Measurements from ENCODE around the gene CCDC85C. TPM values are rescaled to one million over a fixed set of nuclear protein-coding genes. Genes with fewer than 3 reads are reported as not detected.

Gene CCDC85C
- total RNA-seq, 1 experiment from 2014 or later = 33.2 TPM

- H4K20me1 ChIP-seq (ENCODE audit: control insufficient read depth, insufficient read depth, insufficient read length) = no peaks in the 10 kb centered on the region
- no peaks in the 10 kb centered on the region for H3K4me1 Mint-ChIP-seq
Measured at GRCh38 chr14:99454246-99454645, 149.8 kb downstream of the CCDC85C start.

More at GRCh38 chr14:99454246-99454645, 149.8 kb downstream of the CCDC85C start:
- Histone ChIP-seq H2BK5ac (ENCODE audit: insufficient read length, low read length) (no peak overlapping the region), H4K5ac (ENCODE audit: insufficient read length, low read depth, low read length) (no peak overlapping the region), H3K18ac (ENCODE audit: insufficient read length, low read depth, low read length) (no peak overlapping the region), H2AK5ac (ENCODE audit: insufficient read length, low read length) (no peak overlapping the region), H4K8ac (replicated peaks; ENCODE audit: insufficient read length, low read depth, low read length) (no peak overlapping the region), H3K4me2 (ENCODE audit: insufficient read depth, insufficient read length, low read length) (no peak overlapping the region), H2BK12ac (ENCODE audit: insufficient read length, low read depth, low read length) (no peak overlapping the region), H3K4ac (ENCODE audit: low read depth, low read length) (no peak overlapping the region), H2BK20ac (ENCODE audit: low read depth, low read length, poor library complexity, severe bottlenecking) (no peak overlapping the region), H3K56ac (ENCODE audit: insufficient read length, low read depth, low read length) (no peak overlapping the region), H3K27me3 (ENCODE audit: insufficient read depth, low read length) (no peaks in the 10 kb centered on the region), H3K9me3 (ENCODE audit: control insufficient read depth, low read depth, low read length) (no peaks in the 10 kb centered on the region), H2AFZ (ENCODE audit: low read length) (no peak overlapping the region), H2BK120ac (ENCODE audit: low read depth, low read length, poor library complexity, severe bottlenecking) (no peak overlapping the region), H3K79me1 (ENCODE audit: insufficient read depth, low read depth, low read length, poor library complexity, severe bottlenecking) (peaks cover 3% of the 10 kb centered on the region), H2BK15ac (ENCODE audit: low read depth, low read length) (no peak overlapping the region), H4K91ac (ENCODE audit: insufficient read length, low read depth, low read length) (no peak overlapping the region), H3K23me2 (ENCODE audit: insufficient read length, low read depth, low read length, poor library complexity, severe bottlenecking) (no peaks in the 10 kb centered on the region), H3T11ph (ENCODE audit: low read length) (no peak overlapping the region), H3K27ac (ENCODE audit: insufficient read length, low read depth, low read length) (no peak overlapping the region), H3K79me2 (ENCODE audit: insufficient read depth, low read length) (no peaks in the 10 kb centered on the region), H3K23ac (ENCODE audit: insufficient read length, low read depth, low read length) (no peak overlapping the region), H3K4me1 (ENCODE audit: insufficient read depth, low read length) (no peaks in the 10 kb centered on the region), H3K14ac (ENCODE audit: insufficient read depth, low read length) (no peak overlapping the region), H3K9ac (ENCODE audit: extremely low read depth, insufficient read length, low read length) (no peak overlapping the region)
- no CpG with 5 or more reads among the region's 3 CpGs for WGBS (ENCODE audit: extremely low coverage, insufficient read length, low lambda C conversion rate)
- TF ChIP-seq CTCF (conservative IDR thresholded peaks at IDR 0.05) = no peak
- peak overlapping the region in 1 of 3 experiments; percentile 83; a peak in 2 of 7 replicates for H3K27ac Mint-ChIP-seq
- H3K27me3 Mint-ChIP-seq (ENCODE audit: low read depth) = no peaks in the 10 kb centered on the region
- H3K9me3 Mint-ChIP-seq = no peaks in the 10 kb centered on the region
- peaks cover 14 to 45% (median 40%) of the 10 kb centered on the region in 3 experiments; a peak in 6 of 7 replicates for H3K36me3 Mint-ChIP-seq (ENCODE audit: insufficient read depth in 1 of 3, low read depth in 3 of 3)
- no peak for DNase-seq
- H3K4me3 Mint-ChIP-seq = no peak overlapping the region
